GF-D8 (cell line): Measurements from ENCODE around the gene COQ8A.

ENCODE experiments used
- DNase-seq: peaks from one replicate; lab custom pipeline; 2025; lab: John Stamatoyannopoulos, UW

The COQ8A gene

DNA sequence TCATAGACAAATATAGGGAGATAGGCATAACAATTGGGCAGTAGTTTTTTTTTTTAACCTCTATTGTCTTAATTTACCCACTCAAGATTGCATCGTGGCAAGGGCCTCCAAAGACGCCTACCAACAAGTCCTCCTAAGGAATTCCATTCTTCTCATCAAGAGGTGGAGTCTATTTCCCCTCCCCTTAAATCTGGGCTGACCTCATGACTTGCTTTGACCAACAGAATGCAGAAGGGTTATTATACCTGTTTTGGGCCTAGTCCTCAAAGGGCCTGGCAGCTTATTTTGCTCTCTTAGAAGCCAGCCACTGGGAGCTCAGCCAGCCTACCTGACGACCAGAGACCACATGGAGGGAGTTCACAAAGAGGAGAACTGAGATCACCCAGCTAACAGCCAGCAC, 92.3 kb downstream of the COQ8A start:
- no peak for DNase-seq

DNA sequence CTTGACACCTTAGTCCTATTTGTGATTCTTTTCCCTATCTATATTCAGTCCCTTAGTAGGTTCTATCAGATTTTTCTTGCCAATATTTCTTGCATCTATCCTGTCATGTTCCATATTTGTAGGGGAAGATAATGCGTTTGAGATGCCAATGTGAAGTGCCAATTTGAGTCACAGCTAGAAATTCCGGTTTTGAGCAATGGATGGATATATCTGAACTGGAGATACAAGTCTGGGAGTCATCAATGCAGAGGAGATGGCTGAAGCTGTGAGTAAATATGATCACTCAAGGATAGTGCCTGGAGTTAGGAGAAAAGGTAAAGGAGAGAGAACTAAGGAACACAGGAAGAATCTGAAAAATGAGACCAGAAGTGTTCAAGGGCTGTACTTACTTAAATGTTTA, 93.8 kb downstream of the COQ8A start:
- DNase-seq: no peak

DNA sequence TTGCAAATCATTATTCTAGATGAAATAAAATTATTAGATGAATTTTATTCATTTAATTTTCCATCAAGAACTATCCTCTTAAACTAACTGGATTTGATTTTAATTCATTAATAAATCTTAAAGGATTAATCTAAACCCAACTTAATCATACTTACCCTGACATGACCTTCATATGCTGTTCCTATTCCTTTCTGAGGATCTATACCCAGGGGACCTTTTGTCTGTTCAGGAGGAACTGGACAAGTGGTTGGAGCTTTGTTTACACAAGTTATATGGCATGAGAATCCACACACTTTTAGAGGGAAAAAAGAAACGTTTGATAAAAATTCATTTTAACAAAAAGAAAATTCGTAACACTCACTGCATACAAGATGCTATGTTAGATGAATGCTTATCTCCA, 95.2 kb downstream of the COQ8A start:
- no peak for DNase-seq

DNA sequence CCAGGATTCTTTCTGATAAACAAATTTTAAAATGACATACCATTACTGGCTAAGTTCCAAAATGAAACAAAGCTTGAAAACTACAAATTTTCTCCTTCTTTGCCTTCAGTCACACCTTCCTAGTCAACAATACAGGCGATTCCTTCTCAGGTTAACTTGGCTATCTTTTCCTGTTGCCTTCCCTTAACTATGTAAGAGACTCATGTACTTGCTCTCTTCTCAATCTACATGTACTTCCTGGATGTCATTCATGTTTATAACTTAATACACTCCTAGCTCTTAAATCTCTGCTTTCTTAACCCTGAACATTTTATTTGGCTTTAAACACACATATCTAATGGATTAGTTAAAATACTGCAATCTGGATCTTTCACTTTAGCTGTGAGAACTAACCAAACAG, 97.0 kb downstream of the COQ8A start:
- no peak for DNase-seq
